ENCODE results near the gene SDF4.

GRCh38 chr1:1256956-1257871, 25.4 kb upstream of the SDF4 start:
- TF ChIP-seq, protein P1, sequence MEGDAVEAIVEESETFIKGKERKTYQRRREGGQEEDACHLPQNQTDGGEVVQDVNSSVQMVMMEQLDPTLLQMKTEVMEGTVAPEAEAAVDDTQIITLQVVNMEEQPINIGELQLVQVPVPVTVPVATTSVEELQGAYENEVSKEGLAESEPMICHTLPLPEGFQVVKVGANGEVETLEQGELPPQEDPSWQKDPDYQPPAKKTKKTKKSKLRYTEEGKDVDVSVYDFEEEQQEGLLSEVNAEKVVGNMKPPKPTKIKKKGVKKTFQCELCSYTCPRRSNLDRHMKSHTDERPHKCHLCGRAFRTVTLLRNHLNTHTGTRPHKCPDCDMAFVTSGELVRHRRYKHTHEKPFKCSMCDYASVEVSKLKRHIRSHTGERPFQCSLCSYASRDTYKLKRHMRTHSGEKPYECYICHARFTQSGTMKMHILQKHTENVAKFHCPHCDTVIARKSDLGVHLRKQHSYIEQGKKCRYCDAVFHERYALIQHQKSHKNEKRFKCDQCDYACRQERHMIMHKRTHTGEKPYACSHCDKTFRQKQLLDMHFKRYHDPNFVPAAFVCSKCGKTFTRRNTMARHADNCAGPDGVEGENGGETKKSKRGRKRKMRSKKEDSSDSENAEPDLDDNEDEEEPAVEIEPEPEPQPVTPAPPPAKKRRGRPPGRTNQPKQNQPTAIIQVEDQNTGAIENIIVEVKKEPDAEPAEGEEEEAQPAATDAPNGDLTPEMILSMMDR (IDR thresholded peaks at IDR 0.05) = no peak
- no peak for TF ChIP-seq POLR2A (IDR thresholded peaks at IDR 0.05)

Measured in suprapubic skin (tissue), 3 donors.